A549 (cell line): ENCODE data around the gene PIK3C2B.

ENCODE experiments used
- CEBPB ChIP-seq, 2 experiments: fragments of >200 bp in 1 of 2; sonication (Bioruptor Twin) in 1 of 2; formaldehyde crosslinking in 1 of 2; IDR thresholded peaks; 2 replicates each; pipeline ENCODE4 v1.6.1; 2012 to 2016
- CHD2 ChIP-seq: fragments of 150-350 bp; IDR thresholded peaks from 2 replicates; pipeline ENCODE4 v1.6.1; 2014; ENCODE audit warnings: low read length; ENCODE audit not compliant: partially characterized antibody
- GATA3 ChIP-seq: IDR thresholded peaks from 2 replicates; pipeline ENCODE4 v1.6.1; 2012; ENCODE audit warnings: borderline replicate concordance
- HEYL ChIP-seq: fragments of 250-450 bp; sonication (Bioruptor Pico); IDR thresholded peaks from 2 replicates; pipeline ENCODE4 v1.8.0; 2021; ENCODE audit warnings: mild to moderate bottlenecking, moderate library complexity
- JUN ChIP-seq, 2 experiments: fragments of >200 bp; sonication (Bioruptor Twin); formaldehyde crosslinking; IDR thresholded peaks; 2 replicates in 1 of 2; 3 replicates in 1 of 2; pipeline ENCODE4 v1.6.1; 2016 to 2017
- POLR2A ChIP-seq: IDR thresholded peaks from 2 replicates; pipeline ENCODE4 v1.6.1; 2012; ENCODE audit warnings: mild to moderate bottlenecking, low read length
- RAD21 ChIP-seq, 2 experiments: fragments of >200 bp in 1 of 2; sonication (Bioruptor Twin) in 1 of 2; formaldehyde crosslinking in 1 of 2; IDR thresholded peaks in 1 of 2; conservative IDR thresholded peaks in 1 of 2; 2 replicates in 1 of 2; 3 replicates in 1 of 2; pipeline ENCODE4 v1.6.1; 2012 to 2018; ENCODE audit warnings: inconsistent platforms in 1 of 2
- TF ChIP-seq, protein P1 (sequence below): fragments of >200 bp; sonication (Bioruptor Twin); formaldehyde crosslinking; IDR thresholded peaks from 3 replicates; pipeline ENCODE4 v1.5.1; 2016
- TF ChIP-seq, protein P2 (sequence below): fragments of 200-600 bp; sonication (generic); IDR thresholded peaks from 2 replicates; pipeline ENCODE4 v1.6.1; 2016; ENCODE audit warnings: antibody characterized with exemption, mild to moderate bottlenecking, moderate library complexity
- TF ChIP-seq, protein P3 (sequence below): fragments of 450-650 bp; IDR thresholded peaks from 2 replicates; pipeline ENCODE4 v1.6.1; 2014; ENCODE audit warnings: antibody characterized with exemption

DNA sequence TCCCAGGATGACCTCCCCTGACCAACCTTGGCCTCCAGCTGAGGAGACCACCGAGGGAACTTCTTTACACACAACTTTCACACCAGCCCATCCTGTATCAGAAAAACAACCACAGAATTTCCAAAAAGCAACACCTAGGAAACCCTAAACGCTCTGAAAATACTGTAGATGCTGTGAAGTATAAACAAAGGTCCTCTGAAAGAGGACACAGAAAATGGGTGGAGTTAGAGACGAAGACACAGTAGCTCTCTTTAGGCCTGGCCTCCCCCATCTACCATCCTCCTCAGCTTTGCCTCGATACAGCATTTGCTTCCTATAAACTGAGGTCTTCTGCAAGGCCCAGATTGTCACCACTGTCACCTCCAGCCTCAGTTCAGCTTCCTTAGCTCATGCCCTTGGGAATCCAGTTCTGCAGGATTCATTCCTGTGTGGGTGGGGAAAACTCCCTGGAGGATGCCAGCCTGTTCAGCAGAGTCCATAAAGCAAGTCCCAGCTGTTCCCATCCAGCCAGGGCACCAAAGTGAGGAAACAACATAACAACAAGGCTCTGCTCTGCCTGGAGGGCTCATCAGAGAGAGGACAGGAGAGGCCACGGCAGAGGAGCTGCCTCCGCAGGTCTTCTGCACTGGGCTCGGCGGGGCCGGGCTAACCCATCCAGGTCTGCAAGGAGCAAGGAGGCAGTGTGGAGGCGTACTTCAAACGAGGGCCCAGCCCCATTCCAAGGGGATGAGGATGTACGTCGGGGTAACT is 15.0 kb downstream of the PIK3C2B start:
- TF ChIP-seq, protein P1, sequence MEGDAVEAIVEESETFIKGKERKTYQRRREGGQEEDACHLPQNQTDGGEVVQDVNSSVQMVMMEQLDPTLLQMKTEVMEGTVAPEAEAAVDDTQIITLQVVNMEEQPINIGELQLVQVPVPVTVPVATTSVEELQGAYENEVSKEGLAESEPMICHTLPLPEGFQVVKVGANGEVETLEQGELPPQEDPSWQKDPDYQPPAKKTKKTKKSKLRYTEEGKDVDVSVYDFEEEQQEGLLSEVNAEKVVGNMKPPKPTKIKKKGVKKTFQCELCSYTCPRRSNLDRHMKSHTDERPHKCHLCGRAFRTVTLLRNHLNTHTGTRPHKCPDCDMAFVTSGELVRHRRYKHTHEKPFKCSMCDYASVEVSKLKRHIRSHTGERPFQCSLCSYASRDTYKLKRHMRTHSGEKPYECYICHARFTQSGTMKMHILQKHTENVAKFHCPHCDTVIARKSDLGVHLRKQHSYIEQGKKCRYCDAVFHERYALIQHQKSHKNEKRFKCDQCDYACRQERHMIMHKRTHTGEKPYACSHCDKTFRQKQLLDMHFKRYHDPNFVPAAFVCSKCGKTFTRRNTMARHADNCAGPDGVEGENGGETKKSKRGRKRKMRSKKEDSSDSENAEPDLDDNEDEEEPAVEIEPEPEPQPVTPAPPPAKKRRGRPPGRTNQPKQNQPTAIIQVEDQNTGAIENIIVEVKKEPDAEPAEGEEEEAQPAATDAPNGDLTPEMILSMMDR = no peak
- no peak for TF ChIP-seq JUN (IDR thresholded peaks at IDR 0.05)
- TF ChIP-seq RAD21 (conservative IDR thresholded peaks at IDR 0.05 in 1 of 2, IDR thresholded peaks at IDR 0.05 in 1 of 2) = no peak
- TF ChIP-seq HEYL (CRISPR knock-in tag) = no peak
- TF ChIP-seq, protein P2, sequence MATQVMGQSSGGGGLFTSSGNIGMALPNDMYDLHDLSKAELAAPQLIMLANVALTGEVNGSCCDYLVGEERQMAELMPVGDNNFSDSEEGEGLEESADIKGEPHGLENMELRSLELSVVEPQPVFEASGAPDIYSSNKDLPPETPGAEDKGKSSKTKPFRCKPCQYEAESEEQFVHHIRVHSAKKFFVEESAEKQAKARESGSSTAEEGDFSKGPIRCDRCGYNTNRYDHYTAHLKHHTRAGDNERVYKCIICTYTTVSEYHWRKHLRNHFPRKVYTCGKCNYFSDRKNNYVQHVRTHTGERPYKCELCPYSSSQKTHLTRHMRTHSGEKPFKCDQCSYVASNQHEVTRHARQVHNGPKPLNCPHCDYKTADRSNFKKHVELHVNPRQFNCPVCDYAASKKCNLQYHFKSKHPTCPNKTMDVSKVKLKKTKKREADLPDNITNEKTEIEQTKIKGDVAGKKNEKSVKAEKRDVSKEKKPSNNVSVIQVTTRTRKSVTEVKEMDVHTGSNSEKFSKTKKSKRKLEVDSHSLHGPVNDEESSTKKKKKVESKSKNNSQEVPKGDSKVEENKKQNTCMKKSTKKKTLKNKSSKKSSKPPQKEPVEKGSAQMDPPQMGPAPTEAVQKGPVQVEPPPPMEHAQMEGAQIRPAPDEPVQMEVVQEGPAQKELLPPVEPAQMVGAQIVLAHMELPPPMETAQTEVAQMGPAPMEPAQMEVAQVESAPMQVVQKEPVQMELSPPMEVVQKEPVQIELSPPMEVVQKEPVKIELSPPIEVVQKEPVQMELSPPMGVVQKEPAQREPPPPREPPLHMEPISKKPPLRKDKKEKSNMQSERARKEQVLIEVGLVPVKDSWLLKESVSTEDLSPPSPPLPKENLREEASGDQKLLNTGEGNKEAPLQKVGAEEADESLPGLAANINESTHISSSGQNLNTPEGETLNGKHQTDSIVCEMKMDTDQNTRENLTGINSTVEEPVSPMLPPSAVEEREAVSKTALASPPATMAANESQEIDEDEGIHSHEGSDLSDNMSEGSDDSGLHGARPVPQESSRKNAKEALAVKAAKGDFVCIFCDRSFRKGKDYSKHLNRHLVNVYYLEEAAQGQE = no peak
- TF ChIP-seq CEBPB (IDR thresholded peaks at IDR 0.05) = no peak
- no peak for TF ChIP-seq CHD2
- TF ChIP-seq, protein P3, sequence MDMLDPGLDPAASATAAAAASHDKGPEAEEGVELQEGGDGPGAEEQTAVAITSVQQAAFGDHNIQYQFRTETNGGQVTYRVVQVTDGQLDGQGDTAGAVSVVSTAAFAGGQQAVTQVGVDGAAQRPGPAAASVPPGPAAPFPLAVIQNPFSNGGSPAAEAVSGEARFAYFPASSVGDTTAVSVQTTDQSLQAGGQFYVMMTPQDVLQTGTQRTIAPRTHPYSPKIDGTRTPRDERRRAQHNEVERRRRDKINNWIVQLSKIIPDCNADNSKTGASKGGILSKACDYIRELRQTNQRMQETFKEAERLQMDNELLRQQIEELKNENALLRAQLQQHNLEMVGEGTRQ = no peak
- TF ChIP-seq POLR2A = no peak
- TF ChIP-seq GATA3 = no peak
